ENCODE measurements around the gene PRTN3.
A peak's percentile ranks its signal among the peaks of the same experiment; 100 is the strongest.
"Not testable (repeated sequence)": the region's sequence is repeated elsewhere in the genome, so short reads cannot be mapped to it uniquely, and the experiment has no call there.

Gene PRTN3

GRCh38 chr19:884420-885211, 43.8 kb downstream of the PRTN3 start:
- DNase-seq: no peak

- no peak for DNase-seq
These were observed 44.9 kb downstream of the PRTN3 start for GRCh38 chr19:885536-886224.

- DNase-seq: no peak
These were observed 46.3 kb downstream of the PRTN3 start for GRCh38 chr19:887072-887471.

DNA sequence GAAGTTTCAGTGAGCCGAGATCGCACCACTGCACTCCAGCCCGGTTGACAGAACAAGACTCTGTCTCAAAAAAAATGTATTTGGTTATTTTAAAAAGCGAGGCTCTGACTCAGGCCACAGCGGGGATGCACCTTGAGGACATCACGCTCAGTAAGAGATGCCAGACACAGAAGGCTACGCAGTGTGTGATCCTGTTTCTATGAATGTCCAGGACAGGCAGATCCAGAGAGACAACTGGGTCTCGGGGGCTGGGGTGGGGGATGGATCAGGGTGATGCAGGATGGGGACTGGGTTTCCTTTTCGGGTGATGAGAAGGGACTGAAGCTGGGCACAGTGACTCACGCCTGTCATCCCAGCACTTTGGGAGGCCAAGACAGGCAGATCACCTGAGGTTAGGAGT, 46.8 kb downstream of the PRTN3 start:
- DNase-seq: no peak

GRCh38 chr19:888581-889385, 48.0 kb downstream of the PRTN3 start:
- DNase-seq: no peak

GRCh38 chr19:889662-890295, 49.0 kb downstream of the PRTN3 start:
- no peak for DNase-seq

DNA sequence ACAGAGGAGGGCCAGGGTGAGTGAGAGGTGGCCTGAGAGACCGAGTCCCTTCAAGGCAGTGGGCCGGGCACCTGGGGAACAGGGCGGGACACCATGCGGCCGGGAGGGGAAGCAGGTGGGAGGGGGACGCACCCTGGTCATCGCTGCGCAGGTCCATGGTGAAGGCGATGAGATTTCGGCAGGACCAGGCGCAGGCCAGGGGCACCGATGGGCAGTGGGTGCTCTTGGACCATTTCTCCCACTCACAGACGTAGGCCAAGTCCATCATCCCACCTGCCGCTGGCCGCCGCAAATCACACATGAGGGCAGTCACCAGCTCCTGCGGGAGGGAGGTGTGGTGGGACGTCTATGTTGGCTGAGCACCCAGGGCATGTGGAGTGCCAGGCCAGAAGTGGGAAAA, 50.0 kb downstream of the PRTN3 start:
- no peak for DNase-seq

DNA sequence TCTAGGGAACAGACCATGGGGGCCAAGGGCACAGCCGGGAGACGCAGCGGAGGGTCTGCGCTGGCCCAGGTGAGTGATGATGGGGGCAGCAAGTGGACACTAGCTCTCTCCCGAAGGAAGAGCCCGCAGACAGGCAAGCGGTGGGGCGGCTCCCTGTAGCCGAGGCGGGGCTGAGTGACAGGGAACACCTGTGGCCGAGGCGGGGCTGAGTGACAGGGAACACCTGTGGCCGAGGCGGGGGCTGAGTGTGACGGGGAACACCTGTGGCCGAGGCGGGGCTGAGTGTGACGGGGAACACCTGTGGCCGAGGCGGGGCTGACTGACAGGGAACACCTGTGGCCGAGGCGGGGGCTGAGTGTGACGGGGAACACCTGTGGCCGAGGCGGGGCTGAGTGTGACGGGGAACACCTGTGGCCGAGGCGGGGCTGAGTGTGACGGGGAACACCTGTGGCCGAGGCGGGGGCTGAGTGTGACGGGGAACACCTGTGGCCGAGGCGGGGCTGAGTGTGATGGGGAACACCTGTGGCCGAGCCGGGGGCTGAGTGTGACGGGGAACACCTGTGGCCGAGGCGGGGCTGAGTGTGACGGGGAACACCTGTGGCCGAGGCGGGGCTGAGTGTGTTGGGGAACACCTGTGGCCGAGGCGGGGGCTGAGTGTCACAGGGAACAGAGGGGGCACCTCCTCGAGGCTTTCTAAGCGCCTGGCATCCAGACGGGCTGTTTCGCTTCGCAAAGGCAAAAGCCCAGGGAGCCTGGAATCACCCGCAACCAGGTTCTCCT, 50.8 kb downstream of the PRTN3 start:
- not testable (repeated sequence) for DNase-seq

DNA sequence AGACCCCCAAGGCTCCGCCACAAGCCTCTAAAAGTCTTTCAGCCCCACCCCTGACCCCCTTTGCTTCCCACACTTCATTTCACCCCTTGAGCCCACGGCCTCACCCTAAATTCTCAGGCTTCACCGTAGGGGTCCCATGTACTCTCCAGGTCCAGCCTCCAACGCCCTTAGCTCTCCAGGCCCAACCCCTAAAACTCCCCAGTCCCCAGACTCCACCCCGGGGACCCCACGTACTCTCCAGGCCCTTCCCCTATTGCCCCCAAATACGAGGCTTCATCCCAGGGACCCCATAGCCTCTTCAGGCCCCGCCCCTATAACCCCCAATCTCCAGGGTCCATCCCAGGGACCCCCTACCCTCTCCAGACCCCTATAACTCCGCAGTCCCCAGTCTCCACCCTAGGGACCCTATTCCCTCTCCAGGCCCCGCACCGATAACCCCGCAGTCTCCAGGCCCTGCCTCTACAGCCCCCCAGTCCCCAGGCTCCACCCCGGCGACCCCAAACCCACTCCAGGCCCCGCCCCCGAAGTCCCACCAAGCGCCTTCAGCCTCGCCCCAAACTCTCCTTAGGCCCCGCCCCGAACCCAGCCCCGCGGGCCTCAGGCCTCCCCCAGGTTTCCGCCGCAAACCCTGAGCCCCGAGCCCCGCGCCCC, 51.6 kb downstream of the PRTN3 start:
- no peak for DNase-seq

- DNase-seq: peak; percentile 85
These were observed 52.3 kb downstream of the PRTN3 start, which contains the start of the genes MED16 and RNU6-9 for GRCh38 chr19:892894-893689. MED16 (minus strand) TSS chr19:893187; CDS start chr19:891131, 2,056 bp downstream. RNU6-9 (plus strand) TSS chr19:893484.

DNA sequence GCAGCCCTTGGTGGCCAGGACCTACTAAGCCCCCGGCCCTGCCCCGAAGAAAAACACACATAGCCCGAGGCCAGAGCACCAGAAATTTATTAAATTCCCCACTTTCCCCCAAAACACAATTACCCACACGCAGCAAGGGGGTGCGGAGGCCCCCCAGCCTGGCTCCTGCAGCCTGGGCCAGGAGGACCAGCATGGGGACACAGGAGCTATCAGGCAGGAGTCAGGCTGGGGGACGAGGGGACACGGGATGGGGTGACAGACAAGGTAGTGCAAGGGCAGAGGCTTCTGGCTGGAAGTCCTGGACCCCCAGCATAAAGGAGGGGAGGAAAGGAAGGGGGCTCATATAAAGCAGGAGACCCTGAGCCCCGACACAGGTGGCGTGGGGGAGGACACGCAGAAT, 55.6 kb downstream of the PRTN3 start:
- no peak for DNase-seq

- DNase-seq: no peak
These were observed 56.2 kb downstream of the PRTN3 start for GRCh38 chr19:896999-897398.

DNA sequence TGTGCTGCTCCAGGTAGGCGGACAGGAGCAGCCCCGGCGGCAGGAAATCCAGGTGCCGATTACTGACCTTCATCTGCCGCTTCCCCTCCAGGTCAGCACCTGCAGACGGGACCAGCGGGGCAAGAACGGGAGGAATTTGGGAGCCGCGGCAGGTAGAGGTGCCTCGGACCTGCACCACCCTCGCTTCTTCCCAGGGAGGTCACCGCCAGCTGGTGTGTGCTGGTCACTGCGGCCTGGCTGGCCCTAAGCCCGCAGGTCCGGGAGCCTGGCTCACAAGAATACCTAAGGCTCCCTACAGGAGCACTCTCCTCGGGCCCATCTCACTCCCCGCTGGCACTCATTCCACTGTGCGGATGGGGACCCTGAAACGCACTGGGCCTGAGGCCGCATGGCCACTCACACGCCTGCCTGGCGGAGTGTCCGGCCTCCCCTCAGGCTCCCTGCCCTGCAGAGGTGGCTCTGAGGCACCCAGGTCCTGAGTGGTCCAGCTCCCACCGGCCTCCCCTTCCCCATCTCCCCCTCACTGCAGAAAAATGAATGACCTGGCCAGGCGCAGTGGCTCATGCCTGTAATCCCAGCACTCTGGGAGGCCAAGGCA, 56.7 kb downstream of the PRTN3 start:
- no peak for DNase-seq

Measured in kidney glomerular epithelial cell (primary cell).